Testis (tissue), 2 donors: ENCODE data around the gene SF3B2.

Source experiments
- POLR2A ChIP-seq: fragments of 450-650 bp; IDR thresholded peaks from one replicate; pipeline ENCODE4 v1.6.1; 2017; ENCODE audit warnings: antibody characterized with exemption, mild to moderate bottlenecking, moderate library complexity
- TF ChIP-seq, protein P1 (sequence below), 3 experiments: fragments of 450-650 bp in 2 of 3; fragments of 200-600 bp in 1 of 3; sonication (generic) in 1 of 3; IDR thresholded peaks; one replicate each; pipeline ENCODE4 v1.5.1; 2016 to 2019; ENCODE audit warnings: antibody characterized with exemption in 3 of 3, mild to moderate bottlenecking in 2 of 3, moderate library complexity in 1 of 3

DNA sequence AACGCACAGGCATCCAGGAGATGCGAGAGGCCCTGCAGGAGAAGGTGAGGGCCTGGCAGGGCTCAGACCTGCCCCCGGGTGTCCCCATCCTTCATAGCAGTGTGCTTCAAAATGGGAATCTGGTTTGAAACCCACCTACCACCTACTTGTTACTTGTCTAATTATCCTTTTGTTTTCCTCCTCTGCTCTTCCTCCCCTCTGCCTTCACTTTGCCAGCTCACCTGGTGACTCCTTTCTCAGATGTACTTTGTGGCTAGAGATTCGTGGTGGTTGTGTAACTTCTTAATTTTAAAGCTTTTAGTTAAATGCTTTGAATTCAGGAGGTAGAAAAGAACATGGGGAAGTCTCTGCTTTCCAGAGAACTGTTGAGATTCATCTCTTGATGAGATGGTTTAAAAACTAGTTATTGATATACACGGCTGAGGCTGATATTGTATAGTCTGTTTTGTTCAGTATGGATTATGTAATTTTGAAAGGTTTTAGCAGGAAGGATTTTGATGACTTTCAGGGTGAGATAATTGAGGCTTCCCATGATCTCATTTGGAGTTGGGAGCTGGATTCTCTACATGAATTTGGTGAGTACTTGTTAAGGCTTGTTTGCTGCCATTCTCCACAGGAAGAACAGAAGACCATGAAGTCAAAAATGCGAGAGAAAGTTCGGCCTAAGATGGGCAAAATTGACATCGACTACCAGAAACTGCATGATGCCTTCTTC, 8.0 kb downstream of the SF3B2 start:
- TF ChIP-seq, protein P1, sequence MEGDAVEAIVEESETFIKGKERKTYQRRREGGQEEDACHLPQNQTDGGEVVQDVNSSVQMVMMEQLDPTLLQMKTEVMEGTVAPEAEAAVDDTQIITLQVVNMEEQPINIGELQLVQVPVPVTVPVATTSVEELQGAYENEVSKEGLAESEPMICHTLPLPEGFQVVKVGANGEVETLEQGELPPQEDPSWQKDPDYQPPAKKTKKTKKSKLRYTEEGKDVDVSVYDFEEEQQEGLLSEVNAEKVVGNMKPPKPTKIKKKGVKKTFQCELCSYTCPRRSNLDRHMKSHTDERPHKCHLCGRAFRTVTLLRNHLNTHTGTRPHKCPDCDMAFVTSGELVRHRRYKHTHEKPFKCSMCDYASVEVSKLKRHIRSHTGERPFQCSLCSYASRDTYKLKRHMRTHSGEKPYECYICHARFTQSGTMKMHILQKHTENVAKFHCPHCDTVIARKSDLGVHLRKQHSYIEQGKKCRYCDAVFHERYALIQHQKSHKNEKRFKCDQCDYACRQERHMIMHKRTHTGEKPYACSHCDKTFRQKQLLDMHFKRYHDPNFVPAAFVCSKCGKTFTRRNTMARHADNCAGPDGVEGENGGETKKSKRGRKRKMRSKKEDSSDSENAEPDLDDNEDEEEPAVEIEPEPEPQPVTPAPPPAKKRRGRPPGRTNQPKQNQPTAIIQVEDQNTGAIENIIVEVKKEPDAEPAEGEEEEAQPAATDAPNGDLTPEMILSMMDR (IDR thresholded peaks at IDR 0.05) = no peak
- no peak for TF ChIP-seq POLR2A
